Activated T-cell treated with anti-CD3 and anti-CD28 coated beads, Interleukin-2, amount 50 U/mL, for 1 hour (primary cell): ENCODE measurements around the gene DSP.

Experiments used
- DNase-seq: peaks from one replicate; pipeline ENCODE4 v3.0.0-alpha.2; 2020

The DSP gene

DNA sequence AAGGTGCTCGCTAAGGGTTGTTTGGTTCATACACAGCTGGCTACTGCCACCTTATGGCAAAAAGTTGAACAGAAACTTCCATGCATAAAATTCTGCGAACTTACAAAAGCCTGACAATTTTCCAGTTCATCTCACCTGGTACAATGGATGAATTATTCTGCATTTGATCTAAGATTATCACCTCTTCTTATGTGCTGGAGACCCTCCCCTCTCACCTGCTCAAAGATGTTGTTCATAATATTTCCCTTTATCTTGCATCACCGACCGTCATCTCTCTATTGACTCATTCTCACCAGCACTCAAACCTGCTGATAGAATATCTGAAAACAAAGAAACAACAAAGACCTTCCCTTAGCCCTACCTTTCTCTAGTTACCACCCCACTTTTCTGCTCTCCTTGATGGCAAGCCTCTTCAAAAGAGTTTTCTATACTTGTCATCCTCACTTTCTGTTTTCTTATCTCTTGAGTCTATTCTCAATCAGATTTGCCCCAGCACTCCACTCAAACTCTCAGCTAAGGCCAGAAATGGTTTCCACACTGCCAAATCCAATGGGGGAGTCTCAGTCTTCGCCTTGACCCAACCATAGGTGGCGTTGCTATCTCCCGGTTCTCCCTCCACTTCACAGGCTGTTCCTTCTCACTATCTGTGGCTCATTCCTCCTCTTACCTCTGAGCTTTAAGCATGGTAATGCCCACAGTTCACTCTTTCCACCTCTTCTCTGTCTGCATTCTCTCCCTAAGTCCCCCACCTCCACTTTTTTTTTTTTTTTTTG, 74.3 kb downstream of the DSP start:
- no peak for DNase-seq

- no peak for DNase-seq
These were observed 76.6 kb downstream of the DSP start for GRCh38 chr6:7617801-7618764.

DNA sequence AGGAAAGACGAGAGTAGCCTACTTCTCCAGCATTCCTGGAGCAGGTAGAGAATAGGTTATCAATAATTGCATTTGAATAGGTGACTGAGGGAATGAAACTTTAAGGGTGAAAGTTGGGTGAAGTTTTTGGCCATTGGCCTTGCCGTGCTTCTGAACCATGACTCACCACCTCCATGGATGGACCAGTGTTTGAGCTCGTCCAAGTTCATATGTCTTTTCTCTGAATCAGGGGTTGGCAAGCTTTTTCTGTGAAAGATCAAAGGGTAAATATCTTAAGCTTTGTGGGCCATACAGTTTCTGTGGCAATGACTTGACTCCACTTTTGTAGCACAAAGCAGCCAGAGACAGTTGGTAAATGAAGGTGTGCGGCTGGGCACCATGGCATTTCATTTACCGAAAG, 80.3 kb downstream of the DSP start:
- DNase-seq = no peak

DNA sequence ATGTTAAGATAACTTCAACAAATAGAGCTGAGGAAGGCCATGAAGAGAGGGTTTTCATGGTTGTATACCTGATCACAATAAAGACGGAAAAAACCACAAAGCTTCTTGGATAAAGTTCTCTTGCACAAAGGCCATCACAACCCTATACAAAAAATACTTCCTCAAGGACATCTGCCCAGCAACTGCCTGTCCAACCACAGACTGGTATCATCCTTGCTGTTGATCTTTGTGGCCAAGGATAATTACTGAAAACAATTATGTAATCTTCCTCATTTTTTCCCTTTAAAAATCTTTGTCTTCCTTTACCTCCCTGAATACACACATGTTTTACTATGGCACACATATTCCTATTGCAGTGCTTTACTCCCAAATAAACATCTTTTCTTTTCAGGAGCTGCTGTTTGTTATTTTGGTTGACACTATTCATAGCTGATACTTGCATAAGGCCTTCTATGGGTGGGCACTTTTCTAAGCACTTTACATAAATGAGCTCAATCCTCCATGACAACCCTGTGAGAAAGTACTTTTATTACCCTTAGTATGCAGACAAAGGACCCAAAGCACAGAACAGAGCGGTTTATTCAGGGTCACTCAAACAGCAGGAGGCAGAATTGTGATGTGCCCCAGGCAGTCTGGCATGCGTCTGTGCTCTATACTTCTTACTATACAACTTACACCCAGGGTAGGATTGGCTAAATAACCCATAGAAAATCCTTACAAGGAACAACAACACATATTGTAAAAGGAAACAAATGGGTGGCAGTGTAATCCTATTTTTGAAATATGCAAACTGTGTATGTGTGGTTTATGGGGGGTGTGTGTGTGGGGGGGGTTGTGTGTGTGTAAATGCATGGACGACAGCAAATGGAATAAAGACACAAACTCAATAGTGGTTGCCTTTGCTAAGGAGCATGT, 83.6 kb downstream of the DSP start:
- DNase-seq = no peak

- DNase-seq = no peak
These were observed 87.0 kb downstream of the DSP start for GRCh38 chr6:7628479-7628878.

DNA sequence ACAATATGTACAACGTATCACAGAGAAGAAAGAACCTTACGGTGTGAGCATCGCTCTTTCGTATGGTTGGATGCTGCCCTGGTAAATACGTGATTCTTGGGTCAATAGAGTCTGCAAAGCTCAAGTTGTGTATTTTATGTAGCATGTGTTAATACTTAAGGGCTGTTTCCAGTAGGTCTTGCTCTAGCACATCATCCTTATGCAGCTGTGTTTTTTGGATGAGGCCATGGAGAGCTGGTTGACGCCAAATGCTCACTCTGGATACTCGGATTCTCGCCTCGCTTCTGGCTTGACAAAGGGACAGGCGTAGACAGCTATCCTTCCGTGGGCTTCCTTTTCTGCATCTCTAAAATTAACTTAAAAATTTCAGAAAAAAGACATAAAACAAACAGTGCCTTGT, 87.4 kb downstream of the DSP start:
- no peak for DNase-seq

DNA sequence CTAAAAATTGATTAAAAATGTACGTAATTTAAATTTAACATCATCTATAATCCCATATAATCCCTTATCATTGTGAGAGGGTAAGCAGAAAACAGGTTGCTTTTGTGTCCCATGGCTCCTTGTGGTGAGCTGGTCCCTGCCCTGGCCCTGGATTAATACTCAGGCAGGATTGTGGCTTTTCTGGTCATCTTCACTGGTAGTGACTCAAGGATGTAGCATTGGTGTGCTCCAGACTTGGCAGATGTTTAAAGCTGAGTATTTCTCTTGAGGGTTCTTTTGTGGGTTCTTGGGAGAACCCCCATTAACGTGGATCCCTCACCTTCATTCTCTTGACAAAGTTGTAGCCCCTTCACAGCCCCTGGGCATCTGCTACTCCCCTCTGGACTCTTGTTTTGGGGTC, 87.8 kb downstream of the DSP start:
- no peak for DNase-seq

GRCh38 chr6:7630792-7631191, 89.3 kb downstream of the DSP start:
- no peak for DNase-seq

- no peak for DNase-seq
These were observed 90.0 kb downstream of the DSP start for GRCh38 chr6:7631466-7631865.

- no peak for DNase-seq
These were observed 91.2 kb downstream of the DSP start for GRCh38 chr6:7632501-7633290.

DNA sequence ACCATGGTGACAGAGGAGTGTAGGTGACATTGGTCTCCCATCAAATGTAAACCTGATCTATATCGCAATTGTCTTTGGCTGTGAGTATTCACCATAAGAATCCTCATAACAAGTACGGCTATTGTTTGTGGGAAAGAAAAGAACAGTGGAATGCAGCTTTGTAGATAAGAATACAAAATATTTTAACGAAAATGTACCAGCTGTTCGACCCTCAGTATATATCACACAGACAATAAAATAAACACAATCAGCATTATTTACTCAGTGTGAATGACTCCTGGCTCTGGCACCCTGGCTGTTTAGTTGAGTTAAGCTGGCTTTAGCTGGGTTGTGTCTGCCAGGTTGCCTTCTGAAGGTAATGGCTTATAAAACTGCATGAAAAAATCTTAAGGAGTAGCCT, 91.9 kb downstream of the DSP start:
- DNase-seq = no peak

DNA sequence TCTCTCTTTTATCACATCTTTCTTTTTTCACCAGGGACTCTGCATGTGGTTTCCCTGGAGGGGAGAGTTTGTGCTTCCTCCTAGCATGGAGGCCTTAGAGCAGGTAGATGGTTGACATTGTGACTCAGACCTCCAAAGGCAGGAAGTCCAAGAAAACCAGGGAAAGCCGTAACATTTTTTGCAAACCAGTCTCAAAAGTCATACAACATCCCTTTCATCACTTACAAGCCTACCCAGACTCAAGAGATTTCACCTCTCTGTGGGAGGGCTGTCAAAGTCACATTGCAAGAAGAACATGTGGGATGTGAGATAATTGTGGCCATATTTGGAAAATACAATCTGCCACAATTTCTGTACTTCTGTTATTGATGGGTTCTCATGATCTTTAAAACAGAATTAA, 94.7 kb downstream of the DSP start:
- no peak for DNase-seq
